Measurements from ENCODE around the gene SEPTIN7.

SEPTIN7 gene

GRCh38 chr7:35839860-35840854, 39.3 kb downstream of the SEPTIN7 start:
- no peak for DNase-seq

- no peak for DNase-seq
Measured at GRCh38 chr7:35846816-35847412, 46.1 kb downstream of the SEPTIN7 start.

- no peak for DNase-seq
Measured at GRCh38 chr7:35848725-35849124, 47.9 kb downstream of the SEPTIN7 start.

- DNase-seq: no peak
Measured at GRCh38 chr7:35849158-35849831, 48.4 kb downstream of the SEPTIN7 start.

GRCh38 chr7:35849954-35850353, 49.1 kb downstream of the SEPTIN7 start:
- no peak for DNase-seq

Data from activated CD8-positive, alpha-beta memory T cell treated with anti-CD3 and anti-CD28 coated beads, Interleukin-2, amount 50 U/mL, for 48 hours (primary cell).